ENCODE measurements around the gene CYLD. TPM values are rescaled to one million over a fixed set of nuclear protein-coding genes. Genes with fewer than 3 reads are reported as not detected.

The CYLD gene
- total and polyA plus RNA-seq, 2 experiments from 2014 or later, result 21.7 to 32.6 TPM

GRCh38 chr16:50778284-50779163, 36.6 kb downstream of the CYLD start:
- no peak for DNase-seq
- 89 to 90% methylated on average over 1 of the region's 1 CpG for WGBS, 2 experiments (ENCODE audit: low coverage in 1 of 2, low lambda C conversion rate in 2 of 2, missing lambda C conversion rate in 2 of 2)
- no peak for TF ChIP-seq EZH2 (IDR thresholded peaks at IDR 0.05; ENCODE audit: insufficient read depth, poor library complexity, severe bottlenecking)
- no peak for TF ChIP-seq EZH2phosphoT487 (IDR thresholded peaks at IDR 0.05; ENCODE audit: insufficient read depth, low read depth)

GRCh38 chr16:50781043-50781442, 39.2 kb downstream of the CYLD start:
- no peaks in the 10 kb centered on the region for H3K27me3 ChIP-seq (replicated peaks; ENCODE audit: insufficient read depth)
- peak; percentile 22 for DNase-seq
- peaks cover 4% of the 10 kb centered on the region for H3K79me2 ChIP-seq (ENCODE audit: insufficient read depth)
- no peaks in the 10 kb centered on the region for H4K20me1 ChIP-seq (ENCODE audit: insufficient read depth)
- H3F3A ChIP-seq (ENCODE audit: insufficient read depth), result no peaks in the 10 kb centered on the region
- H3K4me2 ChIP-seq (ENCODE audit: unreplicated experiment), result no peak overlapping the region
- H3K9me2 ChIP-seq (ENCODE audit: insufficient read depth), result no peaks in the 10 kb centered on the region
- H3K36me3 ChIP-seq (ENCODE audit: low read depth), result peaks cover 43% of the 10 kb centered on the region
- no peaks in the 10 kb centered on the region for H3K4me1 ChIP-seq (ENCODE audit: insufficient read depth)
- no peak overlapping the region for H3K4me3 ChIP-seq
- H3K27ac ChIP-seq, result no peak overlapping the region
- in situ Hi-C loops (cut with MboI), result no loop called here
- H2AFZ ChIP-seq, result no peak overlapping the region
- H3K9ac ChIP-seq, result no peak overlapping the region
- no peaks in the 10 kb centered on the region for H3K9me3 ChIP-seq (ENCODE audit: low read depth)
- TF ChIP-seq EZH2 (IDR thresholded peaks at IDR 0.05; ENCODE audit: insufficient read depth, poor library complexity, severe bottlenecking), result no peak
- 81 to 87% methylated on average over 7 of the region's 7 CpGs for WGBS, 2 experiments (ENCODE audit: low coverage in 1 of 2, low lambda C conversion rate in 2 of 2, missing lambda C conversion rate in 2 of 2)

More at GRCh38 chr16:50778284-50779163, 36.6 kb downstream of the CYLD start:
- Histone ChIP-seq H4K20me1 (ENCODE audit: insufficient read depth) (no peaks in the 10 kb centered on the region), H3K79me2 (ENCODE audit: insufficient read depth) (peaks cover 29% of the 10 kb centered on the region), H3K4me1 (ENCODE audit: insufficient read depth) (no peaks in the 10 kb centered on the region), H3K4me3 (no peak overlapping the region), H3K36me3 (ENCODE audit: low read depth) (peaks cover 24% of the 10 kb centered on the region), H3K9me3 (ENCODE audit: low read depth) (no peaks in the 10 kb centered on the region), H3K9me2 (ENCODE audit: insufficient read depth) (no peaks in the 10 kb centered on the region), H3K27ac (no peak overlapping the region), H3F3A (ENCODE audit: insufficient read depth) (no peaks in the 10 kb centered on the region), H3K27me3 (replicated peaks; ENCODE audit: insufficient read depth) (no peaks in the 10 kb centered on the region), H3K9ac (no peak overlapping the region), H3K4me2 (ENCODE audit: unreplicated experiment) (no peak overlapping the region), H2AFZ (no peak overlapping the region)
- in situ Hi-C loops (cut with MboI), result loop anchor here (10.0 kb wide), 1 partner anchor 56 kb away; no protein-coding TSS in a partner anchor

DNA sequence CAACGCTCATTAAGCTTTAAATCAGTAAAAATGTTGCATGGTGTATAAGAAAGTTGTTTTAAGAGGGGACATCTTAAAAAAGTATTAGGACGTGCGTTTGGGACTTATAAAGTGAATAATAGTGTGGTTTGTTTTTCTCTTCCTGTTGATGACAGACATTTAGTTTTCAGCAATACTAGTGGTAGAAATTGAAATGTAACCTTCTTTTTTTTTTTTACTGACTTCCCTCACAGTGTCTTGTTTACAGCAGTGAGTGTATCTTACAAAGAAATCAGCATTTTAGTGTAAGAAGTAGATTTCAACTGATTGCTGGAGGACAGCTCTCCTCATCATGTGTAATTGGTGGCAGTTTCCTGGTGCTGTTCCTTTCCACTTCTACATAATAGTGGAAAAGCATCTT, 39.6 kb downstream of the CYLD start:
- Histone ChIP-seq H3K79me2 (ENCODE audit: insufficient read depth) (no peaks in the 10 kb centered on the region), H3K27ac (no peak overlapping the region), H3K9me3 (ENCODE audit: low read depth) (no peaks in the 10 kb centered on the region), H3K36me3 (ENCODE audit: low read depth) (peaks cover 43% of the 10 kb centered on the region), H3K27me3 (replicated peaks; ENCODE audit: insufficient read depth) (no peaks in the 10 kb centered on the region), H2AFZ (no peak overlapping the region), H3F3A (ENCODE audit: insufficient read depth) (no peaks in the 10 kb centered on the region), H4K20me1 (ENCODE audit: insufficient read depth) (no peaks in the 10 kb centered on the region), H3K4me2 (ENCODE audit: unreplicated experiment) (no peak overlapping the region), H3K4me3 (no peak overlapping the region), H3K9ac (no peak overlapping the region), H3K9me2 (ENCODE audit: insufficient read depth) (no peaks in the 10 kb centered on the region), H3K4me1 (ENCODE audit: insufficient read depth) (no peaks in the 10 kb centered on the region)
- DNase-seq, result no peak
- TF ChIP-seq EZH2phosphoT487 (IDR thresholded peaks at IDR 0.05; ENCODE audit: insufficient read depth, low read depth), result no peak
- TF ChIP-seq EZH2 (IDR thresholded peaks at IDR 0.05; ENCODE audit: insufficient read depth, poor library complexity, severe bottlenecking), result no peak
- 88 to 89% methylated on average over 3 of the region's 3 CpGs for WGBS, 2 experiments (ENCODE audit: low coverage in 1 of 2, low lambda C conversion rate in 2 of 2, missing lambda C conversion rate in 2 of 2)
- in situ Hi-C loops (cut with MboI), result no loop called here

DNA sequence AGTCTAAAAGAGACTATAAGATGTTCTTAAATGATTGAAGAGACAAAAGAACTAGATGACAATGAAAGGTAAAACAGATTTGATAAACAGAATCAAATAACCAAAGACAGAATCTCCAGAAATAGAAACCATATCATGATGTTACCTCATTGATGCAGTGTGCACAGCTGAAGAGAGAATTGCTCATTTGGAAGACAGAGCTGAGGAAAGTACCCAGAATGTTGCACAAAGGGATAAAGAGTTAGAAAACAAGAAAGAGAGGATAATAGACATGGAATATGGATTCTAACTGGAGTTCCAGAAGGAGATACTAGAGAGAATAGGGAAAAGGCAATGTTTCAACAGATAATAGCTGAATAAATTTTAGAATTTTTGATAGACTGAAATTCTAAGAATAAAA, 47.9 kb downstream of the CYLD start:
- DNase-seq, result no peak
- no peaks in the 10 kb centered on the region for H4K20me1 ChIP-seq (ENCODE audit: insufficient read depth)
- no peaks in the 10 kb centered on the region for H3F3A ChIP-seq (ENCODE audit: insufficient read depth)
- no peak for TF ChIP-seq EZH2 (IDR thresholded peaks at IDR 0.05; ENCODE audit: insufficient read depth, poor library complexity, severe bottlenecking)
- no peak for TF ChIP-seq EZH2phosphoT487 (IDR thresholded peaks at IDR 0.05; ENCODE audit: insufficient read depth, low read depth)
- no peak overlapping the region for H3K4me3 ChIP-seq
- no peaks in the 10 kb centered on the region for H3K27me3 ChIP-seq (replicated peaks; ENCODE audit: insufficient read depth)
- no peak overlapping the region for H3K4me2 ChIP-seq (ENCODE audit: unreplicated experiment)
- H3K36me3 ChIP-seq (ENCODE audit: low read depth), result peaks cover 51% of the 10 kb centered on the region
- H3K9me3 ChIP-seq (ENCODE audit: low read depth), result no peaks in the 10 kb centered on the region
- in situ Hi-C loops (cut with MboI), result no loop called here
- H3K79me2 ChIP-seq (ENCODE audit: insufficient read depth), result no peaks in the 10 kb centered on the region
- no peak overlapping the region for H3K9ac ChIP-seq
- no peak overlapping the region for H2AFZ ChIP-seq
- H3K9me2 ChIP-seq (ENCODE audit: insufficient read depth), result no peaks in the 10 kb centered on the region
- no peaks in the 10 kb centered on the region for H3K4me1 ChIP-seq (ENCODE audit: insufficient read depth)
- H3K27ac ChIP-seq, result no peak overlapping the region
